GM12878 (cell line): Measurements from ENCODE around the gene SLC35D2. TPM values are rescaled to one million over a fixed set of nuclear protein-coding genes. Genes with fewer than 3 reads are reported as not detected.

Source experiments
- ATAC-seq: fragments of 200-7000 bp; cut with Tn5 transposase; 3 replicates; pipeline ENCODE4 v1.9.1; 2020; ENCODE audit warnings: mild to moderate bottlenecking, moderate library complexity
- BruUV-seq: library from RNA; stranded (reverse); fragments of 400-500 nt; replicated peaks from 2 replicates; lab custom pipeline; 2021; lab: Mats Ljungman, UMichigan
- CTCF ChIA-PET: fragments of 300-600 bp; sonication (Branson Sonifier 250); formaldehyde crosslinking; extraction: SDS; loops from one replicate; lab custom pipeline; 2021; ENCODE audit warnings: inconsistent platforms; lab: Yijun Ruan, JAX
- POLR2A ChIA-PET: fragments of 350-600 bp; formaldehyde crosslinking; extraction: SDS; loops from one replicate; lab custom pipeline; 2021; ENCODE audit warnings: inconsistent platforms; lab: Charles Lee
- RAD21 ChIA-PET: fragments of 300-600 bp; sonication (Branson Sonifier 250); formaldehyde crosslinking; loops from one replicate; lab custom pipeline; 2023; ENCODE audit warnings: antibody characterized with exemption; ENCODE audit not compliant: unreplicated experiment; lab: Charles Lee
- SMC1A ChIA-PET: fragments of 300-600 bp; sonication (Branson Sonifier 250); formaldehyde crosslinking; loops from one replicate; lab custom pipeline; 2023; ENCODE audit not compliant: unreplicated experiment, uncharacterized antibody; lab: Charles Lee
- DNase-seq: peaks from one replicate; pipeline ENCODE4 v3.0.0-alpha.2; 2011; ENCODE audit warnings: low read depth, low spot score
- FAIRE-seq: peaks from 3 replicates; lab custom pipeline; 2011; peaks lifted over from hg19 to GRCh38; lab: Jason Lieb, UNC
- H2AFZ ChIP-seq: 2 replicates; pipeline ENCODE4 v1.6.0; 2011; ENCODE audit warnings: low read depth, low read length, control low read depth; ENCODE audit not compliant: control insufficient read depth
- H3K27ac ChIP-seq: 2 replicates; pipeline ENCODE4 v1.5.1; 2011; ENCODE audit warnings: control low read depth; ENCODE audit not compliant: control insufficient read depth, insufficient read depth
- H3K27me3 ChIP-seq, 2 experiments: replicated peaks in 1 of 2; 2 replicates each; pipeline versions ENCODE4 v1.6.0 to v1.6.1; 2011; ENCODE audit warnings: low read length in 1 of 2; ENCODE audit not compliant: control insufficient read depth in 2 of 2, insufficient read depth in 2 of 2
- H3K36me3 ChIP-seq, 2 experiments: 2 replicates each; pipeline ENCODE4 v1.5.1; 2011; ENCODE audit warnings: low read length in 1 of 2; ENCODE audit not compliant: control insufficient read depth in 2 of 2, insufficient read depth in 2 of 2
- H3K4me1 ChIP-seq: 2 replicates; pipeline ENCODE4 v1.6.1; 2011; ENCODE audit warnings: mild to moderate bottlenecking, low read length, moderate library complexity, mixed read lengths; ENCODE audit not compliant: control insufficient read depth, insufficient read depth
- H3K4me2 ChIP-seq: 2 replicates; pipeline ENCODE4 v1.6.0; 2011; ENCODE audit warnings: control low read depth; ENCODE audit not compliant: control insufficient read depth, insufficient read depth
- H3K4me3 ChIP-seq: fragments of 200-600 bp; sonication (generic); 2 replicates; pipeline ENCODE4 v1.5.1; 2016
- H3K79me2 ChIP-seq: 2 replicates; pipeline ENCODE4 v1.6.0; 2011; ENCODE audit warnings: low read length; ENCODE audit not compliant: control insufficient read depth, insufficient read depth
- H3K9ac ChIP-seq: 2 replicates; pipeline ENCODE4 v1.8.0; 2011; ENCODE audit warnings: low read length, control low read depth, mixed read lengths; ENCODE audit not compliant: control insufficient read depth, insufficient read depth
- H3K9me3 ChIP-seq: replicated peaks from 3 replicates; pipeline ENCODE4 v1.5.1; 2011; ENCODE audit warnings: mild to moderate bottlenecking, low read length; ENCODE audit not compliant: control insufficient read depth, insufficient read depth
- H4K20me1 ChIP-seq: 2 replicates; pipeline ENCODE4 v1.6.0; 2011; ENCODE audit not compliant: control insufficient read depth, insufficient read depth
- CEBPB ChIP-seq, 2 experiments: fragments of 150-350 bp in 1 of 2; IDR thresholded peaks; 2 replicates each; pipeline ENCODE4 v1.6.1; 2012 to 2014; ENCODE audit warnings: low read depth in 2 of 2, low read length in 2 of 2, borderline replicate concordance in 1 of 2, inconsistent platforms in 1 of 2
- CHD2 ChIP-seq: IDR thresholded peaks from 2 replicates; pipeline ENCODE4 v1.6.1; 2011; ENCODE audit warnings: low read depth, low read length, improper control_type of control experiment, borderline replicate concordance
- FOXK2 ChIP-seq: fragments of 450-650 bp; IDR thresholded peaks from 2 replicates; pipeline ENCODE4 v1.6.1; 2017; ENCODE audit warnings: mild to moderate bottlenecking, moderate library complexity
- HDAC6 ChIP-seq: fragments of 200-600 bp; sonication (generic); IDR thresholded peaks from one replicate; pipeline ENCODE4 v1.8.0; 2017; ENCODE audit warnings: antibody characterized with exemption; ENCODE audit not compliant: unreplicated experiment
- MYC ChIP-seq: IDR thresholded peaks from 2 replicates; pipeline ENCODE4 v1.6.1; 2011; ENCODE audit warnings: mild to moderate bottlenecking, low read length, moderate library complexity, inconsistent platforms; ENCODE audit not compliant: insufficient read depth, insufficient replicate concordance, insufficient read length, severe bottlenecking
- PAX8 ChIP-seq: fragments of 450-650 bp; IDR thresholded peaks from 2 replicates; pipeline ENCODE4 v1.6.1; 2017; ENCODE audit warnings: mild to moderate bottlenecking, moderate library complexity
- PML ChIP-seq: IDR thresholded peaks from 2 replicates; pipeline ENCODE4 v1.6.1; 2012; ENCODE audit warnings: low read length, inconsistent platforms
- POLR2AphosphoS5 ChIP-seq: IDR thresholded peaks from 2 replicates; pipeline ENCODE4 v1.6.1; 2011; ENCODE audit warnings: mild to moderate bottlenecking, low read length, inconsistent platforms
- POU2F2 ChIP-seq: IDR thresholded peaks from 3 replicates; pipeline ENCODE4 v1.6.1; 2011; ENCODE audit warnings: low read depth, mild to moderate bottlenecking, low read length, borderline replicate concordance
- SMAD1 ChIP-seq: fragments of 450-650 bp; IDR thresholded peaks from 2 replicates; pipeline ENCODE4 v1.6.1; 2018; ENCODE audit warnings: mild to moderate bottlenecking, low read depth; ENCODE audit not compliant: partially characterized antibody
- WRNIP1 ChIP-seq: IDR thresholded peaks from 2 replicates; pipeline ENCODE4 v1.6.1; 2011; ENCODE audit warnings: low read depth, low read length, improper control_type of control experiment, borderline replicate concordance
- ZBED1 ChIP-seq: IDR thresholded peaks from 2 replicates; pipeline ENCODE4 v1.6.1; 2016; ENCODE audit warnings: borderline replicate concordance
- ZBTB4 ChIP-seq: fragments of 450-650 bp; formaldehyde crosslinking; IDR thresholded peaks from 2 replicates; pipeline ENCODE4 v1.4.0; 2022; ENCODE audit warnings: mild to moderate bottlenecking, moderate library complexity
- ZNF207 ChIP-seq: fragments of 450-650 bp; IDR thresholded peaks from 2 replicates; pipeline ENCODE4 v1.6.1; 2014; ENCODE audit warnings: antibody characterized with exemption, mild to moderate bottlenecking, borderline replicate concordance
- WGBS: methylation state at CpG from one replicate; pipeline ENCODE4 v1.1.6; 2016; ENCODE audit warnings: low lambda C conversion rate; ENCODE audit not compliant: insufficient replicate concordance, insufficient coverage; ENCODE audit errors: missing lambda C conversion rate; 5-methylcytosine and 5-hydroxymethylcytosine counted together
- in situ Hi-C: fragments of 300-500 bp; cut with MboI; formaldehyde crosslinking; loops from 9 replicates; pipeline ENCODE4 v1.14.3; 2018; ENCODE audit warnings: mixed read lengths
- intact Hi-C: fragments of 100-400 bp; cut with micrococcal nuclease; formaldehyde crosslinking; loops from one replicate; pipeline ENCODE4 v1.14.2; 2022; ENCODE audit not compliant: unreplicated experiment
- polyA plus RNA-seq, 11 experiments: library from polyadenylated mRNA; depleted of rRNA in 4 of 11; unstranded in 6 of 11; stranded (reverse) in 5 of 11; fragments of >200 nt; fragmentation: Nextera tagmentation in 4 of 11; fragmentation: Illumina TruSeq in 1 of 11; extraction: Ambion mirVana in 4 of 11; extraction: Trizol in 1 of 11; gene quantifications; 1 replicate in 1 of 11; 2 replicates in 10 of 11; pipeline versions ENCODE4 v1.2.1 to v1.2.3, GENCODE V29; 2011 to 2016; ENCODE audit warnings: inconsistent platforms in 2 of 11, missing spikeins in 2 of 11, low read depth in 1 of 11
- total RNA-seq, 4 experiments: library from RNA; depleted of rRNA in 3 of 4; stranded (reverse); fragments of >200 nt in 3 of 4; fragmentation: Illumina TruSeq in 1 of 4; extraction: Trizol in 1 of 4; gene quantifications; 2 replicates each; pipeline versions ENCODE4 v1.2.1 to v1.2.3, GENCODE V29; 2013 to 2021
- TF ChIP-seq, protein P1 (sequence below): IDR thresholded peaks from 2 replicates; pipeline ENCODE4 v1.6.1; 2012; ENCODE audit warnings: low read depth, low read length, improper control_type of control experiment
- TF ChIP-seq, protein P2 (sequence below): fragments of 450-650 bp; formaldehyde crosslinking; IDR thresholded peaks from 2 replicates; pipeline ENCODE4 v1.5.0; 2022; ENCODE audit warnings: mild to moderate bottlenecking, missing genetic modification characterization

The SLC35D2 gene
- total and polyA plus RNA-seq, 10 of the 15 experiments (the other 5 are each of a cell fraction or from before 2014, with no cell fraction given), result 0.64 to 6.3 (median 3.5) TPM

GRCh38 chr9:96376891-96377874 lies 6.3 kb downstream of the SLC35D2 start:
- no TSS peak for BruUV-seq
- CTCF ChIA-PET, result interaction anchor here (0.5 kb wide), 1 partner anchor 401 kb away, joined by 3 read pairs; no protein-coding TSS in a partner anchor
- Histone ChIP-seq H4K20me1 (no peaks in the 10 kb centered on the region), H3K27ac (no peak overlapping the region), H3K9me3 (no peaks in the 10 kb centered on the region), H2AFZ (no peak overlapping the region), H3K79me2 (no peaks in the 10 kb centered on the region), H3K36me3 (no peaks in the 10 kb centered on the region), H3K4me3 (no peak overlapping the region), H3K27me3 (no peaks in the 10 kb centered on the region), H3K9ac (no peak overlapping the region), H3K4me1 (no peaks in the 10 kb centered on the region), H3K4me2 (no peak overlapping the region)
- SMC1A ChIA-PET, result no interaction called here
- FAIRE-seq (no peak), DNase-seq (no peak), ATAC-seq (no peak)
- WGBS, result 84% methylated on average over 13 of the region's 13 CpGs
- in situ Hi-C loops, result no loop called here
- intact Hi-C loops, result no loop called here
- RAD21 ChIA-PET, result no interaction called here
- TF ChIP-seq PML (no peak), WRNIP1 (no peak), ZBTB4 (no peak), ZBED1 (no peak), HDAC6 (no peak), MYC (no peak), CHD2 (no peak), FOXK2 (no peak), CEBPB (IDR thresholded peaks at IDR 0.05; ENCODE audit: borderline replicate concordance in 1 of 2, low read depth in 2 of 2, low read length in 2 of 2) (no peak), PAX8 (no peak), POU2F2 (no peak), ZNF207 (no peak), POLR2AphosphoS5 (no peak), SMAD1 (no peak)
- TF ChIP-seq, protein P1, sequence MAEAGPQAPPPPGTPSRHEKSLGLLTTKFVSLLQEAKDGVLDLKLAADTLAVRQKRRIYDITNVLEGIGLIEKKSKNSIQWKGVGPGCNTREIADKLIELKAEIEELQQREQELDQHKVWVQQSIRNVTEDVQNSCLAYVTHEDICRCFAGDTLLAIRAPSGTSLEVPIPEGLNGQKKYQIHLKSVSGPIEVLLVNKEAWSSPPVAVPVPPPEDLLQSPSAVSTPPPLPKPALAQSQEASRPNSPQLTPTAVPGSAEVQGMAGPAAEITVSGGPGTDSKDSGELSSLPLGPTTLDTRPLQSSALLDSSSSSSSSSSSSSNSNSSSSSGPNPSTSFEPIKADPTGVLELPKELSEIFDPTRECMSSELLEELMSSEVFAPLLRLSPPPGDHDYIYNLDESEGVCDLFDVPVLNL, result no peak
- TF ChIP-seq, protein P2, sequence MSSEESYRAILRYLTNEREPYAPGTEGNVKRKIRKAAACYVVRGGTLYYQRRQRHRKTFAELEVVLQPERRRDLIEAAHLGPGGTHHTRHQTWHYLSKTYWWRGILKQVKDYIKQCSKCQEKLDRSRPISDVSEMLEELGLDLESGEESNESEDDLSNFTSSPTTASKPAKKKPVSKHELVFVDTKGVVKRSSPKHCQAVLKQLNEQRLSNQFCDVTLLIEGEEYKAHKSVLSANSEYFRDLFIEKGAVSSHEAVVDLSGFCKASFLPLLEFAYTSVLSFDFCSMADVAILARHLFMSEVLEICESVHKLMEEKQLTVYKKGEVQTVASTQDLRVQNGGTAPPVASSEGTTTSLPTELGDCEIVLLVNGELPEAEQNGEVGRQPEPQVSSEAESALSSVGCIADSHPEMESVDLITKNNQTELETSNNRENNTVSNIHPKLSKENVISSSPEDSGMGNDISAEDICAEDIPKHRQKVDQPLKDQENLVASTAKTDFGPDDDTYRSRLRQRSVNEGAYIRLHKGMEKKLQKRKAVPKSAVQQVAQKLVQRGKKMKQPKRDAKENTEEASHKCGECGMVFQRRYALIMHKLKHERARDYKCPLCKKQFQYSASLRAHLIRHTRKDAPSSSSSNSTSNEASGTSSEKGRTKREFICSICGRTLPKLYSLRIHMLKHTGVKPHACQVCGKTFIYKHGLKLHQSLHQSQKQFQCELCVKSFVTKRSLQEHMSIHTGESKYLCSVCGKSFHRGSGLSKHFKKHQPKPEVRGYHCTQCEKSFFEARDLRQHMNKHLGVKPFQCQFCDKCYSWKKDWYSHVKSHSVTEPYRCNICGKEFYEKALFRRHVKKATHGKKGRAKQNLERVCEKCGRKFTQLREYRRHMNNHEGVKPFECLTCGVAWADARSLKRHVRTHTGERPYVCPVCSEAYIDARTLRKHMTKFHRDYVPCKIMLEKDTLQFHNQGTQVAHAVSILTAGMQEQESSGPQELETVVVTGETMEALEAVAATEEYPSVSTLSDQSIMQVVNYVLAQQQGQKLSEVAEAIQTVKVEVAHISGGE (CRISPR knock-in tag), result no peak
- POLR2A ChIA-PET, result no interaction called here
